Measurements from ENCODE around the gene ACOX2. TPM values are rescaled to one million over a fixed set of nuclear protein-coding genes. Genes with fewer than 3 reads are reported as not detected.

ACOX2 gene
- total and polyA plus RNA-seq, 4 donors: 74.3 to 214 (median 141) TPM

GRCh38 chr3:58534592-58535494 lies 2.1 kb downstream of the ACOX2 start:
- no peak for DNase-seq (ENCODE audit: low spot score)
- no peaks in the 10 kb centered on the region for H3K9me3 ChIP-seq (ENCODE audit: control insufficient read depth in 4 of 4, low read length in 3 of 4)
- H3K4me3 ChIP-seq (ENCODE audit: low read depth in 1 of 3, low read length in 3 of 3): no peak overlapping the region
- no peak overlapping the region for H3K9ac ChIP-seq (ENCODE audit: low read depth in 1 of 2, low read length in 2 of 2)
- no peak for TF ChIP-seq EGR1 (IDR thresholded peaks at IDR 0.05; ENCODE audit: low read depth in 2 of 2)
- no peak for TF ChIP-seq GABPA (IDR thresholded peaks at IDR 0.05 in 1 of 2, conservative IDR thresholded peaks at IDR 0.05 in 1 of 2)
- TF ChIP-seq REST (IDR thresholded peaks at IDR 0.05): no peak
- peak; percentile 24 for TF ChIP-seq YY1 (IDR thresholded peaks at IDR 0.05)
- peak overlapping the region in 1 of 2 donors; percentile 33 for H3K27ac ChIP-seq (ENCODE audit: low read depth in 1 of 2, low read length in 2 of 2)
- peaks cover 12 to 16% (median 12%) of the 10 kb centered on the region in 4 donors for H3K36me3 ChIP-seq (ENCODE audit: control insufficient read depth in 4 of 4, insufficient read depth in 3 of 4, low read depth in 1 of 4, low read length in 3 of 4)
- no peaks in the 10 kb centered on the region for H3K27me3 ChIP-seq (ENCODE audit: control insufficient read depth in 4 of 4, insufficient read depth in 4 of 4, low read length in 3 of 4)
- 92% methylated on average over 9 of the region's 9 CpGs for WGBS
- H3K4me1 ChIP-seq (ENCODE audit: control insufficient read depth in 4 of 4, insufficient read depth in 4 of 4, low read length in 3 of 4): peaks cover 12 to 93% (median 86%) of the 10 kb centered on the region in 4 donors

GRCh38 chr3:58532794-58533220 lies 4.2 kb downstream of the ACOX2 start:
- TF ChIP-seq TAF1 (conservative IDR thresholded peaks at IDR 0.05) (no peak), JUND (IDR thresholded peaks at IDR 0.05) (no peak), HNF4G (IDR thresholded peaks at IDR 0.05) (no peak), ZBTB33 (IDR thresholded peaks at IDR 0.05) (no peak), HNF4A (conservative IDR thresholded peaks at IDR 0.05) (peak; percentile 46 to 67), FOXA1 (IDR thresholded peaks at IDR 0.05) (no peak), CTCF (IDR thresholded peaks at IDR 0.05; ENCODE audit: low read depth, low read length, missing input control) (peak; percentile 93), RXRA (IDR thresholded peaks at IDR 0.05) (peak; percentile 49 to 79), SP1 (IDR thresholded peaks at IDR 0.05) (peak; percentile 63), GABPA (IDR thresholded peaks at IDR 0.05 in 1 of 2, conservative IDR thresholded peaks at IDR 0.05 in 1 of 2) (no peak), MAX (IDR thresholded peaks at IDR 0.05) (no peak), ATF3 (IDR thresholded peaks at IDR 0.05) (peak; percentile 51), NR2F2 (IDR thresholded peaks at IDR 0.05) (no peak), YY1 (IDR thresholded peaks at IDR 0.05) (peak; percentile 59), RAD21 (IDR thresholded peaks at IDR 0.05) (peak; percentile 98 to 99), FOXA2 (IDR thresholded peaks at IDR 0.05) (no peak), REST (IDR thresholded peaks at IDR 0.05) (no peak), EGR1 (IDR thresholded peaks at IDR 0.05; ENCODE audit: low read depth in 2 of 2) (no peak)
- WGBS: 9% methylated on average over 11 of the region's 11 CpGs
- H3K4me1 ChIP-seq (ENCODE audit: control insufficient read depth in 4 of 4, insufficient read depth in 4 of 4, low read length in 3 of 4): peaks cover 9 to 100% (median 92%) of the 10 kb centered on the region in 4 donors
- H3K36me3 ChIP-seq (ENCODE audit: control insufficient read depth in 4 of 4, insufficient read depth in 3 of 4, low read depth in 1 of 4, low read length in 3 of 4): peaks cover 12 to 19% (median 16%) of the 10 kb centered on the region in 4 donors
- no peaks in the 10 kb centered on the region for H3K27me3 ChIP-seq (ENCODE audit: control insufficient read depth in 4 of 4, insufficient read depth in 4 of 4, low read length in 3 of 4)
- DNase-seq (ENCODE audit: low spot score): peak; percentile 82
- H3K9me3 ChIP-seq (ENCODE audit: control insufficient read depth in 4 of 4, low read length in 3 of 4): no peaks in the 10 kb centered on the region
- H3K4me3 ChIP-seq (ENCODE audit: low read depth in 1 of 3, low read length in 3 of 3): no peak overlapping the region
- H3K27ac ChIP-seq (ENCODE audit: low read depth in 1 of 2, low read length in 2 of 2): peak overlapping the region; percentile 32 to 48
- H3K9ac ChIP-seq (ENCODE audit: low read depth in 1 of 2, low read length in 2 of 2): peak overlapping the region in 1 of 2 donors; percentile 64
